B cell (primary cell): ENCODE data around the gene GIT1.

Experiments used
- EZH2 ChIP-seq: IDR thresholded peaks from 2 replicates; pipeline ENCODE4 v1.6.1; 2012; ENCODE audit warnings: borderline replicate concordance, low read depth, mild to moderate bottlenecking, moderate library complexity, low read length; ENCODE audit not compliant: insufficient read depth, poor library complexity, severe bottlenecking
- TF ChIP-seq, protein P1 (sequence below): fragments of 200-600 bp; IDR thresholded peaks from one replicate; pipeline ENCODE4 v1.8.0; 2022; ENCODE audit warnings: antibody characterized with exemption, mild to moderate bottlenecking

DNA sequence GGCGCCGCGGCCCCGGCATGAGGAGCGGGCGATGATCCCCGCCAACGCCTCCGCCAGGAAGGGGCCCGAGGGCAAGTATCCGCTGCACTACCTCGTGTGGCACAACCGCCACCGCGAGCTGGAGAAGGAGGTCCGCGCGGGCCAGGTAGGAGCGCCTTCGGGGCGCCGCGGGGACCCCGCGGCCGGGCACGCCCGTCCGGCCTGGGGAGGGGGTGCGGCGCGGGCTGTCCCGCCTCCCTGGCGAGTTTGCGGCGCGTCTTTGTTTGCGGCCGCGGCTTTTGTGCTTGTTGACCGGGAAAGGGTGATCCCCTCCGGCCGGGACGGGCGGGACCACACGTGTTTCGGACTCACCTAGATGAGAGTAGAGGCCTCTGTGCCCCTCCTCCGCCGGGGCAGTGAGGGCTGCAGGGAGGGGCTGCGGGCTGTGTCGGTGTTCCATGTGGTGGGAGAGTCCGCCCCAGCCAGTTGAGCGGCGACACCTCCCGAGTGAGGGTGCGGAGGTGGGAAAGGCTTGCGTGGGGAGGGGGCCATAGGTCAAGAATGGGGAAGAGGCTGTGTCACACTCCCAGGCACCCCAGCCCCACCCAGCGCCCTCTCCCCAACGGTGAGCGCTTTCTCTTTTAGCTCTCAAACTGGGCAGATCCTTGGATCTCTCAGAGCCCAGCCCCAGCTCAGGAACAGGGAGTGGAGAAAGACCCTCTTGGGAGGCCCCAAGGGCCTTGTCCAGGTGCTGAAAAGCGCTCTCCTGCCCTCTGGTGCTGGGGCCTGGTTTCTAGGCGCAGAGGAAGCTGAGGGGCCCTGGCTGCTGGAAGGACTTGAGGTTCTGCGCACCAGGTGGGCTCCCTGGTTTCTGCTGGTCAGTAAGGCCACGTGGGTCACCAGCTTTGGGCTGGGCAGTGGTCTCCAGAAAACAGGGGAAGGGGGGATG lies 4.4 kb upstream of the GIT1 start:
- TF ChIP-seq, protein P1, sequence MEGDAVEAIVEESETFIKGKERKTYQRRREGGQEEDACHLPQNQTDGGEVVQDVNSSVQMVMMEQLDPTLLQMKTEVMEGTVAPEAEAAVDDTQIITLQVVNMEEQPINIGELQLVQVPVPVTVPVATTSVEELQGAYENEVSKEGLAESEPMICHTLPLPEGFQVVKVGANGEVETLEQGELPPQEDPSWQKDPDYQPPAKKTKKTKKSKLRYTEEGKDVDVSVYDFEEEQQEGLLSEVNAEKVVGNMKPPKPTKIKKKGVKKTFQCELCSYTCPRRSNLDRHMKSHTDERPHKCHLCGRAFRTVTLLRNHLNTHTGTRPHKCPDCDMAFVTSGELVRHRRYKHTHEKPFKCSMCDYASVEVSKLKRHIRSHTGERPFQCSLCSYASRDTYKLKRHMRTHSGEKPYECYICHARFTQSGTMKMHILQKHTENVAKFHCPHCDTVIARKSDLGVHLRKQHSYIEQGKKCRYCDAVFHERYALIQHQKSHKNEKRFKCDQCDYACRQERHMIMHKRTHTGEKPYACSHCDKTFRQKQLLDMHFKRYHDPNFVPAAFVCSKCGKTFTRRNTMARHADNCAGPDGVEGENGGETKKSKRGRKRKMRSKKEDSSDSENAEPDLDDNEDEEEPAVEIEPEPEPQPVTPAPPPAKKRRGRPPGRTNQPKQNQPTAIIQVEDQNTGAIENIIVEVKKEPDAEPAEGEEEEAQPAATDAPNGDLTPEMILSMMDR: peak; percentile 12
- TF ChIP-seq EZH2: no peak
